ENCODE measurements around the gene KTN1.

- TF ChIP-seq, protein P1, sequence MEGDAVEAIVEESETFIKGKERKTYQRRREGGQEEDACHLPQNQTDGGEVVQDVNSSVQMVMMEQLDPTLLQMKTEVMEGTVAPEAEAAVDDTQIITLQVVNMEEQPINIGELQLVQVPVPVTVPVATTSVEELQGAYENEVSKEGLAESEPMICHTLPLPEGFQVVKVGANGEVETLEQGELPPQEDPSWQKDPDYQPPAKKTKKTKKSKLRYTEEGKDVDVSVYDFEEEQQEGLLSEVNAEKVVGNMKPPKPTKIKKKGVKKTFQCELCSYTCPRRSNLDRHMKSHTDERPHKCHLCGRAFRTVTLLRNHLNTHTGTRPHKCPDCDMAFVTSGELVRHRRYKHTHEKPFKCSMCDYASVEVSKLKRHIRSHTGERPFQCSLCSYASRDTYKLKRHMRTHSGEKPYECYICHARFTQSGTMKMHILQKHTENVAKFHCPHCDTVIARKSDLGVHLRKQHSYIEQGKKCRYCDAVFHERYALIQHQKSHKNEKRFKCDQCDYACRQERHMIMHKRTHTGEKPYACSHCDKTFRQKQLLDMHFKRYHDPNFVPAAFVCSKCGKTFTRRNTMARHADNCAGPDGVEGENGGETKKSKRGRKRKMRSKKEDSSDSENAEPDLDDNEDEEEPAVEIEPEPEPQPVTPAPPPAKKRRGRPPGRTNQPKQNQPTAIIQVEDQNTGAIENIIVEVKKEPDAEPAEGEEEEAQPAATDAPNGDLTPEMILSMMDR (IDR thresholded peaks at IDR 0.05; ENCODE audit: insufficient read depth, low read length, poor library complexity, severe bottlenecking): no peak
- TF ChIP-seq EZH2phosphoT487 (conservative IDR thresholded peaks at IDR 0.05; ENCODE audit: low read length): no peak
Measured at GRCh38 chr14:55698051-55698450, 118.0 kb downstream of the KTN1 start.
